Caco-2 (cell line): ENCODE results near the gene HSPG2. TPM values are rescaled to one million over a fixed set of nuclear protein-coding genes. Genes with fewer than 3 reads are reported as not detected.

Experiments
- BruUV-seq: library from RNA; stranded (reverse); fragments of 400-500 nt; replicated peaks from 2 replicates; lab custom pipeline; 2021; lab: Mats Ljungman, UMichigan
- CTCF ChIA-PET: fragments of 300-600 bp; sonication (Branson Sonifier 250); formaldehyde crosslinking; loops from one replicate; lab custom pipeline; 2022; ENCODE audit warnings: antibody characterized with exemption; lab: Charles Lee
- POLR2A ChIA-PET: fragments of 300-600 bp; sonication (Branson Sonifier 250); formaldehyde crosslinking; loops from one replicate; lab custom pipeline; 2022; ENCODE audit warnings: antibody characterized with exemption; lab: Charles Lee
- DNase-seq, 2 experiments: peaks; one replicate each; pipeline versions ENCODE4 v3.0.0 to v3.0.0-alpha.2; 2020 to 2022
- H3K27me3 ChIP-seq: replicated peaks from 2 replicates; pipeline ENCODE4 v1.6.0; 2011; ENCODE audit warnings: low read length; ENCODE audit not compliant: control insufficient read depth, insufficient read depth
- H3K36me3 ChIP-seq: 2 replicates; pipeline ENCODE4 v1.5.1; 2011; ENCODE audit warnings: low read length; ENCODE audit not compliant: control insufficient read depth, insufficient read depth
- H3K4me1 ChIP-seq: fragments of 250-450 bp; sonication (Bioruptor Pico); 2 replicates; pipeline ENCODE4 v1.5.1; 2020; ENCODE audit warnings: mild to moderate bottlenecking
- H3K4me3 ChIP-seq: 2 replicates; pipeline ENCODE4 v1.5.1; 2011; ENCODE audit warnings: low read depth, mild to moderate bottlenecking, control low read depth, low read length
- H3K9me3 ChIP-seq: fragments of 250-450 bp; sonication (Bioruptor Pico); 2 replicates; pipeline ENCODE4 v1.5.1; 2020; ENCODE audit warnings: mild to moderate bottlenecking, moderate library complexity
- H3K27ac Mint-ChIP-seq: one replicate; pipeline ENCODE4 v1.8.0; 2022; ENCODE audit warnings: mixed read lengths; ENCODE audit not compliant: unreplicated experiment
- H3K27me3 Mint-ChIP-seq: one replicate; pipeline ENCODE4 v1.8.0; 2022; ENCODE audit warnings: mixed read lengths; ENCODE audit not compliant: insufficient read depth, unreplicated experiment
- H3K36me3 Mint-ChIP-seq: one replicate; pipeline ENCODE4 v1.8.0; 2022; ENCODE audit warnings: mild to moderate bottlenecking, mixed read lengths; ENCODE audit not compliant: insufficient read depth, unreplicated experiment
- H3K4me1 Mint-ChIP-seq: one replicate; pipeline ENCODE4 v1.8.0; 2022; ENCODE audit warnings: low read depth, mixed read lengths; ENCODE audit not compliant: unreplicated experiment
- H3K4me3 Mint-ChIP-seq: one replicate; pipeline ENCODE4 v1.8.0; 2022; ENCODE audit warnings: mild to moderate bottlenecking, moderate library complexity, mixed read lengths; ENCODE audit not compliant: unreplicated experiment
- H3K9me3 Mint-ChIP-seq: one replicate; pipeline ENCODE4 v1.8.0; 2022; ENCODE audit warnings: mixed read lengths; ENCODE audit not compliant: unreplicated experiment
- intact Hi-C: fragments of 100-400 bp; cut with micrococcal nuclease; formaldehyde crosslinking; loops from one replicate; pipeline ENCODE4 v1.10.0; 2022; ENCODE audit not compliant: unreplicated experiment
- total RNA-seq: library from RNA; stranded (reverse); gene quantifications from 2 replicates; pipeline ENCODE4 v1.2.3, GENCODE V29; 2022
- TF ChIP-seq, protein P1 (sequence below), 2 experiments: fragments of 200-600 bp in 1 of 2; IDR thresholded peaks; 1 replicate in 1 of 2; 2 replicates in 1 of 2; pipeline versions ENCODE4 v1.5.1 to v1.8.0; 2011 to 2022; ENCODE audit warnings: antibody characterized with exemption in 1 of 2, control low read depth in 1 of 2, inconsistent platforms in 1 of 2, low read depth in 1 of 2, low read length in 1 of 2, mild to moderate bottlenecking in 1 of 2, moderate library complexity in 1 of 2; ENCODE audit not compliant: insufficient read depth in 1 of 2, severe bottlenecking in 1 of 2, unreplicated experiment in 1 of 2

HSPG2 gene
- total RNA-seq, 1 experiment from 2014 or later, result 237 TPM

DNA sequence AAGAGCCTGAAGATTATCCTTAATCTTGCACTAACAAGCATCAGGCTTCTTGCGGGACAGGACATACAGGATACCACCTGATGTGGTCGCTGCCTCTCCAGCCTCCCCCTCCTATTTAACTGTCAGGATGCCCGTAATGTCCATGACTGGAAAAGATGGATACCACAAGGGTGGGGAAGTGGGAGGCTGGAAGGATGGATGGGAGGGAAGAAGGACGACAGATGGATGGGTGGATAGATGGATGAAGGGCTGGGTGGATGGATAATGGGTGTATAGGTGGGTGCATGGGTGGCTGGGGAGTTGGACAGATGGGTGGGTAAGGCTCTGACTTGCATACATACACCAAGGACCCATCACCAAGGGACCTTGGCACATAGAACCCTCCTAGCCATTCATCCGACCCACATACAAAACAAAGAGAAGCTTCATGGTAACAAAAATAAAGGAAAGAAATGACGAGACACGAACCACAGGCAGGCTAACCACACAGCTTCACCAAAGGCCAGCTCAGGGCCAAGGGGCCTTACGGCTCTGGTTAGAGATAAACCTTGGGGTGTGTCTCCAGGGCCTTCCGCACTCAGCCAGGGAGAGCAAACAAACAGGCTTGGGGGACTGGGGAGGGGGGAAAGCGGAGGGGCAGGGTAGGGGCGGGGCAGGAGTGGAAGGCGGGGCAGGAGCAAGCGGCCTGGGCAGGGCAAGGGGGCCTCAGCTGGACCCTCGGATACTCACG is 50.5 kb downstream of the HSPG2 start:
- BruUV-seq, result no TSS peak
- intact Hi-C loops, result no loop called here
- H3K9me3 ChIP-seq, result no peaks in the 10 kb centered on the region
- Mint-ChIP-seq H3K36me3 (peaks cover 58% of the 10 kb centered on the region), H3K27me3 (no peaks in the 10 kb centered on the region), H3K27ac (no peak overlapping the region), H3K9me3 (no peaks in the 10 kb centered on the region), H3K4me3 (no peak overlapping the region), H3K4me1 (peaks cover 8% of the 10 kb centered on the region)
- H3K27me3 ChIP-seq, result no peaks in the 10 kb centered on the region
- H3K4me3 ChIP-seq, result no peak overlapping the region
- POLR2A ChIA-PET, result no interaction called here
- CTCF ChIA-PET, result interaction anchor here (0.6 to 1.0 kb wide), 3 partner anchors 77 to 990 kb away, joined by 3 to 5 read pairs (median 3); no protein-coding TSS in a partner anchor
- H3K4me1 ChIP-seq, result no peaks in the 10 kb centered on the region
- TF ChIP-seq, protein P1, sequence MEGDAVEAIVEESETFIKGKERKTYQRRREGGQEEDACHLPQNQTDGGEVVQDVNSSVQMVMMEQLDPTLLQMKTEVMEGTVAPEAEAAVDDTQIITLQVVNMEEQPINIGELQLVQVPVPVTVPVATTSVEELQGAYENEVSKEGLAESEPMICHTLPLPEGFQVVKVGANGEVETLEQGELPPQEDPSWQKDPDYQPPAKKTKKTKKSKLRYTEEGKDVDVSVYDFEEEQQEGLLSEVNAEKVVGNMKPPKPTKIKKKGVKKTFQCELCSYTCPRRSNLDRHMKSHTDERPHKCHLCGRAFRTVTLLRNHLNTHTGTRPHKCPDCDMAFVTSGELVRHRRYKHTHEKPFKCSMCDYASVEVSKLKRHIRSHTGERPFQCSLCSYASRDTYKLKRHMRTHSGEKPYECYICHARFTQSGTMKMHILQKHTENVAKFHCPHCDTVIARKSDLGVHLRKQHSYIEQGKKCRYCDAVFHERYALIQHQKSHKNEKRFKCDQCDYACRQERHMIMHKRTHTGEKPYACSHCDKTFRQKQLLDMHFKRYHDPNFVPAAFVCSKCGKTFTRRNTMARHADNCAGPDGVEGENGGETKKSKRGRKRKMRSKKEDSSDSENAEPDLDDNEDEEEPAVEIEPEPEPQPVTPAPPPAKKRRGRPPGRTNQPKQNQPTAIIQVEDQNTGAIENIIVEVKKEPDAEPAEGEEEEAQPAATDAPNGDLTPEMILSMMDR (IDR thresholded peaks at IDR 0.05; ENCODE audit: insufficient read depth in 1 of 2, low read depth in 1 of 2, low read length in 1 of 2, severe bottlenecking in 1 of 2, unreplicated experiment in 1 of 2), result no peak
- DNase-seq, result no peak
- peaks cover 3% of the 10 kb centered on the region for H3K36me3 ChIP-seq

DNA sequence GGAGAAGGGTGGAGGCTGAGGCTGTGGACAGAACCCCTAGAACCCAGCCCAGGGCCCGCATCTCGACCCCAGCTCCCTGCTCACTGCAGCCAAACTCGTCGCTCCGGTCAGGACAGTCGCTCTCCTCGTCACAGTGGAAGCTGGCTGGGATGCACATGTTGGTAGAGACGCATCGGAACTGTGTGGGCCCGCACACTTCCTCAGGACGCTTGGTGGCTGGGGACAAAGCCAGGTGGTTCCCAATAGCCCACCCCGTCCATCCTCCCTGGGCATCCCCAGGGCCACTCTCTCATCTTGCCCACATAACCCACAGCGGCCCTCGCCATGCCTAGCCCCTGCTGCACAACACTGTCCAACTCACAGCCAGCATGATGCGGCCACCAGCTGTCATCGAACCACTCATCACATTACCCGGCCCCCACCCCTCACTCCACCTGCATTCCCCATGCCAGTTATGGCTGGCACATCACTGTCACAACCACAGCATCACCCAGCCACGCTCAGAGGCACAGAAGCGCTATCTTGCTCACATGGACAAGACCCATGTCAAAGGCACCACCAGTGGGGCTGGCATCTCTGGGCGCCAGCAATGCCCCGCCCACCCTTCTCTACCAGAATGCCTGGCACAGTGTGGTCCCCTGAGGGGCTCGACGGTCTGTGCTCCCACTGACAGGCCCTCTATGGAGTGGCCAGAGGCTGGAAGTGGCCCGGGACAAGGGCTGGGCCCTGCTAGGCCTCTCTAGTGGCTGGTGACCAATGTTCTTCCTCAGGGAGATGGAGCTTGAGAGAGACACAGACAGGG is 51.7 kb downstream of the HSPG2 start:
- peaks cover 54% of the 10 kb centered on the region for H3K36me3 Mint-ChIP-seq
- ChIA-PET CTCF (no interaction called here), POLR2A (no interaction called here)
- no peaks in the 10 kb centered on the region for H3K27me3 ChIP-seq
- peaks cover 8% of the 10 kb centered on the region for H3K4me1 Mint-ChIP-seq
- intact Hi-C loops, result no loop called here
- no peaks in the 10 kb centered on the region for H3K9me3 ChIP-seq
- DNase-seq, result no peak
- H3K27me3 Mint-ChIP-seq, result no peaks in the 10 kb centered on the region
- no peak overlapping the region for H3K4me3 ChIP-seq
- H3K4me1 ChIP-seq, result no peaks in the 10 kb centered on the region
- BruUV-seq, result no TSS peak
- peak overlapping the region; percentile 77 for H3K27ac Mint-ChIP-seq
- TF ChIP-seq, protein P1 (IDR thresholded peaks at IDR 0.05; ENCODE audit: insufficient read depth in 1 of 2, low read depth in 1 of 2, low read length in 1 of 2, severe bottlenecking in 1 of 2, unreplicated experiment in 1 of 2), result no peak
- H3K4me3 Mint-ChIP-seq, result no peak overlapping the region
- H3K9me3 Mint-ChIP-seq, result no peaks in the 10 kb centered on the region
- peaks cover 4% of the 10 kb centered on the region for H3K36me3 ChIP-seq

DNA sequence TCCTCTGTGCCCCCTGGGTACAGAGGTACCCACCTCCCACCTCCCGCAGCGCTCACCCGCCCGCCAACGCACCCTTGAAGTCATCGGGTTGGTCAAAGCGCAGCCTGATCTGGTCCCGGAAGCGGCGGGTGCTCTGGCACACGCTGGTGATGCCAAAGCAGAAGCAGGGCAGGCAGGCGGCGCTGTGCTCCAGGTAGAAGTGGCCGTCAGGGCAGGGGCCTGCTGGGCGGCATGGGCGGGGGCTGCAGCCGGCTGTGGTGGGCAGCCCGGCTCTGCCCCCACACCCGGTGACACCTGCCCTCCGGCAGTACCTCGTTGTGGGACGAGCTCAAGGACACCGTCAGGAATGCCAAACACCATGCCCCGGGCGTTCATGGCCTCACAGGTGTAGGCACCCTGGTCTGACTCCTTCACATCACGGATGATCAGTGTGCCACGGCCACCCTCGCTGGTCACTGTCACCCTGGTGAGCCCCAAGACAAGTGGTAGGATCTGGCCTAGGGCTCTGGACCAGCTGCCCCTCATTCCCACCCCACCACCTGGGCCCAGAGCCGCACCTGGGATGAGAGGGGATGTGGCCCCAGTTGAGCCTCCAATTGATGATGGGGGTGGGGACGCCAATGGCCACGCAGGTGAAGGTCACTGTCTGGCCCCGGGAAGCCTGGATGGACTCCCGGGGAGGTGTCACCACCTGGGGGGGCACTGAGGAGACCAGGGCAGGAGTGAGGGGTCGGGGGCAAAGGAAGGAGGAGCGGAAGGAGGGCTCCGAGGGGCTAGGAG is 52.5 kb downstream of the HSPG2 start:
- intact Hi-C loops, result no loop called here
- TF ChIP-seq, protein P1 (IDR thresholded peaks at IDR 0.05; ENCODE audit: insufficient read depth in 1 of 2, low read depth in 1 of 2, low read length in 1 of 2, severe bottlenecking in 1 of 2, unreplicated experiment in 1 of 2), result no peak
- POLR2A ChIA-PET, result no interaction called here
- peaks cover 6% of the 10 kb centered on the region for H3K36me3 ChIP-seq
- Mint-ChIP-seq H3K27ac (no peak overlapping the region), H3K4me3 (no peak overlapping the region), H3K9me3 (no peaks in the 10 kb centered on the region), H3K36me3 (peaks cover 51% of the 10 kb centered on the region), H3K4me1 (peaks cover 8% of the 10 kb centered on the region), H3K27me3 (no peaks in the 10 kb centered on the region)
- BruUV-seq, result no TSS peak
- no peaks in the 10 kb centered on the region for H3K27me3 ChIP-seq
- H3K4me3 ChIP-seq, result no peak overlapping the region
- CTCF ChIA-PET, result interaction anchor here (0.7 kb wide), 1 partner anchor 17 kb away, joined by 4 read pairs; no protein-coding TSS in a partner anchor
- no peak for DNase-seq
- H3K4me1 ChIP-seq, result no peaks in the 10 kb centered on the region
- H3K9me3 ChIP-seq, result no peaks in the 10 kb centered on the region
